SIG-M5 (cell line): ENCODE results near the gene DDX55.

Experiments used
- DNase-seq: peaks from one replicate; lab custom pipeline; 2025; lab: John Stamatoyannopoulos, UW

Gene DDX55

GRCh38 chr12:123614531-123614930, 12.6 kb downstream of the DDX55 start:
- no peak for DNase-seq

DNA sequence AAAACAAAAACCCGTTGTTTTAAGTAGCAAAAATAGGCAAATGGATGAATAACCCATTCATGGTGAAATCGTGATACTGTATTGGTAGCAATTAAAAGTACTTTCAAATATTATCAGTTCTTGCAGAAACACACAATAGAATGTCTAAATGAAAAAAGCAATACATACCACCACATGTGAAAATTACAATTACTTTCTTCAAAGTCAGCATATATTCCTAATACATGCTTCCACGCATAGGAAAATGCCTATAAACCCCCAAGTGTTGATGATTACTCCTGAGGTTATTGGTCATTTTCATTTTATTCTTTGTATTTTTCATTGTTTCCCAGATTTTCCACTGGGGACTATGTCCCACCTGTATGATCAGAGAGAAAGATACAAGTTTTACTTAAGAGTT, 15.2 kb downstream of the DDX55 start:
- DNase-seq = no peak

DNA sequence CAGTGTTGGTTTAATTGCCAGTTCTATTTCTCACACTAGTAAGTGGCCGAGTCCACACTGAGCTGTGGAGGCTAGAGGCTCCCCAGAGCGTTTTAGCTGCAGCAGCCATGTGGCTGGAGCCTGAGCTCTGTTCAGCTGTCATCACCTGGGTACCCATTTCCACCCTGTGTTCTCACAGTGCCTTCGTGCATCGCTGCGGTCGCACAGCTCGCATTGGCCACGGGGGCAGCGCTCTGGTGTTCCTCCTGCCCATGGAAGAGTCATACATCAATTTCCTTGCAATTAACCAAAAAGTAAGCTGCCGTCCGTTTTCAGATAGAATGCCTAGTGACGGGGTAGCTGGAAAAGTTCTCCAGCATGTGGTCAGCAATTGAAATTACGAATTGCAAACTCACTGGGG, 15.7 kb downstream of the DDX55 start:
- no peak for DNase-seq

DNA sequence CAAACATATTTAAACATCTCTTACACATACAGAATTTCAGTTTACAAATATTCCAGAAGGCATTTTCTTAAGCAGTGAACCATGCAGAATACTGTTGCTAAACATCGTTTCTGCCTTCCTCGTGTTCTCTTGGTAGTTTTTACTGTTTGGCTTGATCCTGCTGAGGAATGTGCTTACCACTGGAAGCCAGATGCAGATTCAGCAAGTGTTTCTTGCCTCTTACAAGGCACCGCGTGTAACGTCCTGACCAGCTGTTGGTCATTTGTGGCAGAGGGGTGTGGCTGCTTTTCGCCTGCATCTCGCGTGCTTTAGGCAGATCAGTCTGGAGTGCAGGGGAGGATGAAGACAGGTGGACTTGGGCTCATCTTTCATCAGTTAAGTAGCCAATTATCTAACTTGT, 19.2 kb downstream of the DDX55 start:
- no peak for DNase-seq

DNA sequence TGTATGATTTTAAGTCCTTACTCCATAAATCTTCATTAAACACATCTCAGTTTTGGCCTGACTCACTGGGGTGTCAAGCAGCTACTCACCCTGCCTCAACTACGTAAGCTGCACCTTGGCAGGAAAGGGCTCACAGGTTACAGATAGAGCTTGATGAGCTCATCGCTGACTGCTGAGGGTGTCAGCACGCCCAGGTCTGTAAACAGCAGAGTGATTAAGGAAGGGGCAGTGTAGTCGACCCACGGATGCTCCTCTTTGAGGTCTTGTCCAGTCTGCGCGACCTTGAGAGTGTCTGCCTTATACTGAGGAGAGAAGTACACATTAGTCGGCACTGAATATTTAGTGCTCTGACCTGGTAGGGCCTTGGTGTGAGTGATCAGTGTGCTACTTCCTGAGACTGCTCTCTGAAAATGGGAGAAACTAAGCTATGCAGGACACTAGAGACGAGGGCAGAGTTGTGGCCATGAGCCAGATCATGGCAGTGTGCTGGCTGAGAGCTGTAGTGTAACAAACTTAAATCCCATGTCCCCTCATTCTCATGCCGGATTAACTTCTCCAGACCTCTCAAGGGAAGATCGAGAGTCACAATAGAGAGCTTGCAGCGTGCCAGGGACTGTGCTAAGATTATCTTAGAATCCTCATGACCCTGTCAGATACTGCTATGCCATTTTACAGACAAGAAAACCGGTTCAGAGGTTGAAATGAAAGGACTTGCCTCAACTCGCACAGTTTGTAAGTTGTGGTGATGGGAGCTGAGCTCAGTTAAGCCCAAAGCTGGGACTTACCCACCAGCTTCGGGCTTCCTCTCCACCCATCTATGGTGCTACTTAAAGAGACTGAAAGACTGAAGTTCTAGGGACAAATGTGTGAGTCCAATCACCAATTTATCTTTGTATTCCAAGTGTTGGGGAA, 20.0 kb downstream of the DDX55 start:
- DNase-seq = no peak

- peak; percentile 76 for DNase-seq
Measured at GRCh38 chr12:123633379-123634141, 31.7 kb downstream of the DDX55 start, which contains the start of the genes EIF2B1 and GTF2H3. EIF2B1 (minus strand) TSS chr12:123633686; CDS start chr12:123633557, 129 bp downstream. GTF2H3 (plus strand) TSS chr12:123633829; CDS start chr12:123633860, 31 bp downstream.

DNA sequence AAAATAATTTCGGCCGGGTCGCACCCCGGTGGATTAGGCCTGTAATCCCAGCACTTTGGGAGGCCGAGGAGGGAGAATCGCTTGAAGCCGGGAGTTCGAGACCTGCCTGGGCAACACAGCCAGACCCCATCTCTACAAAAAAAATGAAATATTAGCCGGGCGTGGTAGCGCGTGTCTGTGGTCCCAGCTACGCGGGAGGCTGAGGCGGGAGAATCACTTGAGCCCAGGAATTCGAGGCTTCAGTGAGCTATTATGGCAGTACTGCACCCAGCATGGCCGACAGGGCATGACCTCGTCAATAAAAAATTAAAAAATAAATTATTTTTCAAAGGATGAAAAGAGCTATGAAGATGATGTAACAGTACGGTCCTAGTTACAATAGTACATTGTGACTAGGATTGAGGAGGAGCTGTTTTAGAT, 32.3 kb downstream of the DDX55 start:
- DNase-seq = no peak

DNA sequence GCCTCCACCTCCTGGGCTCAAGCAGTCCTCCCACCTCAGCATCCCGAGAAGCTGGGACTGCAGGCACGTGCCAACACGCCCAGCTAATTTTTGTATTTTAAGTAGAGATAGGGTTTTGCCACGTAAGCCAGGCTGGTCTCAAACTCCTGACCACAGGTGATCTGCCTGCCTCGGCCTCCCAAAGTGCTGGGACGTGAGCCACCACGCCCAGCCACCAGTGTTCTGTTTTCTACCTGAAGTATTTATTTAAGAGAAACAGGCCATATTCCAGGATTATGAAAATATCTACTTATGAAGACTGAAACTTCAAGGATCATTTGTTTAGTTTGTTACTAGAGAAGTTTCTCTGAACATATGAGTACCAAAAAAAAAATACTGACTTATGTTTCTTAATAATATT, 42.0 kb downstream of the DDX55 start:
- no peak for DNase-seq

DNA sequence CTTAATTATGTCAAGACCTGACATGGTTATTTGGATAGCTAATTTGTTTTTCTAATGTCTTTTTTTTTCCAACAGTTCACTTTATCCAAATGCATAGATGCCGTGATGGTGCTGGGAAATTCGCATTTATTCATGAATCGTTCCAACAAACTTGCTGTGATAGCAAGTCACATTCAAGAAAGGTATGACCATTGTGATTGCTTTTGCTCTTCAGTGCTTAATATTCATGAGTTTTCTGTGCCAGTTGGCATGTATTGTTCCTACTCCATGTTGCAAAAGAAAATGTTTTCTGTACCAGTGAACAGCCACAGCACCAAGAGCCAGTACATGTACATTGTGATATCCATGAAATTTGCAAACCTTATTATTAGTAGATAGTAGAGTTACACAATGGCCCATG, 43.5 kb downstream of the DDX55 start:
- DNase-seq = no peak

DNA sequence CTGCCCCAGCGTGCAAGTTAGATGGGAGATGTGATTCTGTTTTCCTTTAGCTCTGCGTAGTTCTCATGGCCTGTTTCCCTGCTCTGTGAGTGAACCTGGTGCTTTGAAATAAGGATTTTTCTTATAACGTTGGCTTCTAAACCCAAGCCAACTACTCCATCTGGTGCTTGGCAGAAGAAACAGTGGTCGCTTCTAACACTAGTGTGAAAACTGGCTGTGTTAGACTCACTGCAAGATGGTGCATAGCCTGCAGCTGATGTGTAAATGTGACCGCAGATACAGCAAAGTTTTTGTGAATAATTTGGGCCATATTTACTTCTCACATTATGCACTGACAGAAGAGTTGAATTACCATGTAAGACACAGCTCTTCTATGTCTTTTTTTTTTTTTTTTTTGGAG, 44.0 kb downstream of the DDX55 start:
- DNase-seq = no peak

- no peak for DNase-seq
Measured at GRCh38 chr12:123648401-123648800, 46.5 kb downstream of the DDX55 start.

- DNase-seq = no peak
Measured at GRCh38 chr12:123654129-123654701, 52.3 kb downstream of the DDX55 start.

- no peak for DNase-seq
Measured at GRCh38 chr12:123655420-123655819, 53.5 kb downstream of the DDX55 start.

- DNase-seq = no peak
Measured at GRCh38 chr12:123656392-123656791, 54.5 kb downstream of the DDX55 start.

DNA sequence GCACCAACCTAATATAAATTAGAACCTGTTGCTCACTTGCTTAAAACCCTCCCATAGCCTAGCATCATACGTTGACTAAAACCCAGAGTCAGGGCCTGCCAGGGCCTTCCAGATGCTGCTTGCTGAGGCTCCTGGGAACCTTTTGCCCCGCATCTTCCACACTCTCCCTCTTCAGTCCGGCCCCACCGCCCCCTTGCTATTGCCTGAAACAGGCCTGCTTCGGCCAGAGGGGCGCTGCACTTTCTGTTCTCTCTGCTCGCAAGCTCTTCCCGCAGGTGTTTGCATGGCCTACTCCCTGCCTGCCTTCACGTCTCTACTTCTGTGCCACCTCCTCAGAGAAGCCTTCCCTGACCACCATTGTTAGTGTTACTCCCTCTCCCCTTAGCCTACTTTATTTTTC, 55.3 kb downstream of the DDX55 start:
- no peak for DNase-seq

DNA sequence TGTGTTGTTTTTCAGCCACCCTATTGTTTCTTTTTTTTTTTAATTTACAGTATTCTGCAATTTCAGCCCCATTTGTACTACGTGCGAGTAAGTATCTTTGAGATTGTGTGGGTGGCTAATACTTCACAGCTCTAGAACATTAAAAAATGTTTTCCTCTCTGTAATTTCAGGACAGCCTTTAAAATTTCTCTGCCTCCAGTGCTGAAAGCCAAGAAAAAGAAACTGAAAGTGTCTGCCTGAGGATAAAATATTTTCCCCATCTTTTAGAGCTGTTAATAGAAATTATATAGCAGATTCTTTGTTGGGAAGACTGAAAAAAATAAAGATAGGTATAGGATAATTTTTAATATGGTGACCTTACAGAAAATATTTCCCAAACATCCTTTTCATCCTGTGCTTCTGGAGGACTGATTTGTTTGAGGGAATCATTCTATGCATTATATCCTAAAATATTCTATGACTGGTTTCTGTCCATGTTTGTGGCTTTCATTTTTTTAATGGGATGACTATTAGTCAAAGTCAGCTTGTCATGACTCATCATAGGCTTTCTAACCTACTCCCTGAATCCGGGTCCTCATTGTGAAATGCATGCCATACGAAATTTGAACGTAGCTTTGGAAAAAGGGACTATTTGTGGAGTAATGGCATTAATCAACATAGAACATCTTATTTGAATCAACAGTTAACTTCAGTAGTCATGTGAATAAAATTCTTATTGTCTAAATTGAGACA, 58.3 kb downstream of the DDX55 start:
- DNase-seq = no peak

GRCh38 chr12:123667771-123668170, 65.9 kb downstream of the DDX55 start:
- no peak for DNase-seq
